AG04449 (cell line): ENCODE measurements around the gene GREB1.

Experiments
- CTCF ChIA-PET: fragments of 350-600 bp; formaldehyde crosslinking; extraction: SDS; loops from one replicate; lab custom pipeline; 2021; ENCODE audit warnings: antibody characterized with exemption; lab: Yijun Ruan, JAX
- POLR2A ChIA-PET: fragments of 400-600, 350-600 bp; formaldehyde crosslinking; extraction: SDS; loops from one replicate; lab custom pipeline; 2020; ENCODE audit warnings: antibody characterized with exemption, inconsistent platforms; lab: Yijun Ruan, JAX
- DNase-seq: peaks from one replicate; pipeline ENCODE4 v3.0.0-alpha.2; 2010; ENCODE audit warnings: low read depth, low spot score
- H3K4me3 ChIP-seq: 2 replicates; pipeline ENCODE4 v1.5.1; 2011; ENCODE audit warnings: low read depth, mild to moderate bottlenecking, control low read depth, low read length
- CTCF ChIP-seq: IDR thresholded peaks from one replicate; pipeline ENCODE4 v1.5.1; 2011; ENCODE audit warnings: mild to moderate bottlenecking, moderate library complexity, low read length, control low read depth, inconsistent platforms; ENCODE audit not compliant: insufficient read depth; ENCODE audit errors: missing control alignments

The GREB1 gene

GRCh38 chr2:11610624-11611242 lies 76.9 kb downstream of the GREB1 start:
- ChIA-PET CTCF (no interaction called here), POLR2A (no interaction called here)
- H3K4me3 ChIP-seq = no peak overlapping the region
- DNase-seq = no peak
- no peak for TF ChIP-seq CTCF

- ChIA-PET CTCF (interaction anchor here (1.2 kb wide), 1 partner anchor 27 kb away, joined by 4 read pairs; no protein-coding TSS in a partner anchor), POLR2A (no interaction called here)
- no peak overlapping the region for H3K4me3 ChIP-seq
- DNase-seq = no peak
- no peak for TF ChIP-seq CTCF
These were observed 77.4 kb downstream of the GREB1 start for GRCh38 chr2:11611251-11611650.

- ChIA-PET CTCF (interaction anchor here (1.2 kb wide), 1 partner anchor 28 kb away, joined by 4 read pairs; no protein-coding TSS in a partner anchor), POLR2A (no interaction called here)
- H3K4me3 ChIP-seq = no peak overlapping the region
- no peak for TF ChIP-seq CTCF
- no peak for DNase-seq
These were observed 78.8 kb downstream of the GREB1 start for GRCh38 chr2:11612553-11613215.

- DNase-seq = no peak
- H3K4me3 ChIP-seq = no peak overlapping the region
- ChIA-PET POLR2A (no interaction called here), CTCF (no interaction called here)
- TF ChIP-seq CTCF = no peak
These were observed 79.5 kb downstream of the GREB1 start for GRCh38 chr2:11613297-11613696.

GRCh38 chr2:11615209-11615608 lies 81.4 kb downstream of the GREB1 start:
- TF ChIP-seq CTCF = no peak
- CTCF ChIA-PET = no interaction called here
- DNase-seq = no peak
- POLR2A ChIA-PET = no interaction called here
- H3K4me3 ChIP-seq = no peak overlapping the region

- POLR2A ChIA-PET = no interaction called here
- TF ChIP-seq CTCF = no peak
- CTCF ChIA-PET = no interaction called here
- H3K4me3 ChIP-seq = no peak overlapping the region
- DNase-seq = no peak
These were observed 82.3 kb downstream of the GREB1 start for GRCh38 chr2:11616097-11616687.
